GM18526 (cell line): ENCODE results near the gene KDM3B.

Experiments used
- POLR2A ChIP-seq: IDR thresholded peaks from 3 replicates; pipeline ENCODE4 v1.6.1; 2011; ENCODE audit not compliant: insufficient read length; ENCODE audit errors: extremely low read depth

KDM3B gene

GRCh38 chr5:138340008-138340407 lies 12.5 kb upstream of the KDM3B start:
- no peak for TF ChIP-seq POLR2A

DNA sequence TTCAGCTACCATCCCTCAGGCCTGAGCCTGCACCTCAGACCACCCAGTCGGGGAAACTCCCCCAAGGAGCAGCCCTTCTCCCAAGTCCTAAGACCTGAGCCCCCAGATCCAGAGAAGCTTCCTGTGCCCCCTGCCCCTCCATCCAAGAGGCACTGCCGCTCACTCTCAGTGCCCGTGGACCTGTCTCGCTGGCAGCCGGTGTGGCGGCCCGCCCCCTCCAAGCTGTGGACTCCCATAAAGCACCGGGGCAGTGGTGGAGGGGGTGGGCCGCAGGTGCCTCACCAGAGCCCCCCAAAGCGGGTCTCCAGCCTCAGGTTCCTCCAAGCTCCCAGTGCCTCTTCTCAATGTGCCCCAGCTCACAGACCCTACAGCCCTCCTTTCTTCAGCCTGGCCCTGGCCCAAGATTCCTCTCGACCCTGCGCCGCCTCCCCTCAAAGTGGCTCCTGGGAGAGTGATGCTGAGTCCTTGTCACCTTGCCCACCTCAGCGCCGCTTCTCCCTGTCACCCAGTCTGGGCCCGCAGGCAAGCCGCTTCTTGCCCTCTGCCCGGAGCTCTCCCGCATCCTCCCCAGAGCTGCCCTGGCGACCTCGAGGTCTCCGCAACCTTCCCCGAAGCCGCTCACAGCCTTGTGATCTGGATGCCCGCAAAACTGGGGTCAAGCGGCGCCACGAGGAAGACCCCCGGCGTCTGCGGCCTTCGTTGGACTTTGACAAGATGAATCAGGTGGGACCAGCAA lies 7.4 kb upstream of the KDM3B start:
- no peak for TF ChIP-seq POLR2A

DNA sequence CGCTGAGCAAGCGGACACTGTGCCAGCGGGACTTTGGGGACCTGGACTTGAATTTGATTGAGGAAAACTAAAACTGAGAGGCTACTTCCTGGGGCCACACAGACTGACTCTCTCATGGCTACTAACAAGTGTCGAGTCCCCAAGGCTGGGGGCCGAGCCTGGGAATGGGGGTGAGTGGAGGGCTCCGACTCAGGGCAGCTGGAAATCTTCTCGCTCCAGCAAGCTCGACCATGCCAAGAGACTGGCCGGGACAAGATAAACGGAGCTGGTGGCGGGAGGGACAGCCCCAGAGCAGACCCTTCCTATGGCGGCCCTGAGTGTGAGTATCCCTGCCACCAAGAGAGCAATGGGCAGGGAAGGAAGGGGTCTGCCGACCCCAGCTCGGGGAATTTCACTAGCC lies 5.6 kb upstream of the KDM3B start:
- no peak for TF ChIP-seq POLR2A

DNA sequence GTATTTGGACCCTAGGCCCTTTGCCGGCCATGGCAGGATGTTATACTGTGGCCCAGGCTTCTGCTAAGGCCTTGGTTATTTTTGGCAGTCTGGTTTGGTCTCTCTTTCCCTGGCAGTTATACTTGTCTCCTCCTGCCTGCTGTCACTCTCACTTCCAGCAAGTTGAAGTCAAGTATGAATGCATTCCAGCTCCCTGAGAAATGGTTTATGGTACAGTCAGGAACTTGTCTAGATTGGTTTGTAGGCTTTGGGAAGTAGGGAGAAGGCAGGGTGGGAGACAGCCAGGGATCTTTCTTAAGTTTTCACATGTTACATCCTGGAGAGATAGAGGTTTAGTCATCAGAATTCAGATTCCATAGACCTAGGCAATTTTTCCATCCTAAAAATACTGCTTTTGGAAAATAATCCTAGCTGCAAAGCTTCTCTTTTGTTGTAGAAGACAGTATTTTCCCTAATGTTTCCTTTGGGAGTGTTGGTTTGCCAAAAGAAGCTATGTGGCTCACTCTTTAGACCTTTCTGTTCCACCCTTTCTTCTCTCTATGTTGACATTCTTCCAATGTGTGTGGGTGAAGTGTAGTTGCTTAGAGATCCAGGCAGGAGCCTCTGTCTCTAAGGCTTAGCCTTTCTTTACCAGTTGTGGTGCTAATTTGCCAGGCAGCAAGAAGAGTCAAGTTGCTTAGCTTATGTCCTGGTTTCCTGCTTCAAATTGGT lies 2.5 kb upstream of the KDM3B start:
- TF ChIP-seq POLR2A = no peak

DNA sequence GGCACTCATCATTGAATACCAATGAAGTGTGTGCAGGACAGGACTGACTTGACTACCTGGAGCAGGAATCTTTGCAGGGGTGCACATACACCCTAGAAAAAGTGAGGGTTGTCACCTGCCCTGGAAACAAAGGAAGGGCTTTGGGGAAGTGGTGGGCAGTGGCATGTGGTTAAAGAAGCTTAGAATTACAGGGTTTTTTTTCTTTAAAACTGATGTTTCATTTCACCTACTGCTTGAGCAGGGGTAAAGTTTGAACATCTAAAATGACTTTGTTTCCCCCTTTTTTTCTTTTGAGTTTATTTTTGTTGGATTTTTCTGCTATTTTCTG lies 2.0 kb upstream of the KDM3B start:
- TF ChIP-seq POLR2A = no peak

DNA sequence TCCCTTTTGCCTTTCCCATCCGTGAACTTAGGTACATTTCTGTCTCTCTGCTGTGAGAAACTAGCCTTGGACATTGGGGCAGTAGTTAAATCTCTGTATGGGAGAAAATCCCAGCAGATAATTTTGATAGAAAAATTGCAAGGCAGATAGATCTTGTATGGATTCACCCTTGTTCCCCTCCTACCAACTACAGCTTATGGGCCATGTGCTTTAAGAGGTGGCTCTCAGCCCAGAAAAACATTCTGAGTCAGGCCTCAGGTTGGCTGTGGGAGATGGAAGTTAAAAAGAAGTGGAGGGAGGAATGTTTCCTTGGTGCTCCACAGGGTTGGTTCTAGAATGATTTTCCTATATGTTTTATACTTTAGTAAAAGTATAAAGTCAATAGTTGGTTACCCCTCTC lies 1.4 kb upstream of the KDM3B start:
- TF ChIP-seq POLR2A = no peak

- no peak for TF ChIP-seq POLR2A
Measured at GRCh38 chr5:138351517-138351916, 968 bp upstream of the KDM3B start.

- no peak for TF ChIP-seq POLR2A
Measured at GRCh38 chr5:138352722-138353559, 456 bp downstream of the KDM3B start.

GRCh38 chr5:138353560-138354080 lies 1.1 kb downstream of the KDM3B start:
- no peak for TF ChIP-seq POLR2A

DNA sequence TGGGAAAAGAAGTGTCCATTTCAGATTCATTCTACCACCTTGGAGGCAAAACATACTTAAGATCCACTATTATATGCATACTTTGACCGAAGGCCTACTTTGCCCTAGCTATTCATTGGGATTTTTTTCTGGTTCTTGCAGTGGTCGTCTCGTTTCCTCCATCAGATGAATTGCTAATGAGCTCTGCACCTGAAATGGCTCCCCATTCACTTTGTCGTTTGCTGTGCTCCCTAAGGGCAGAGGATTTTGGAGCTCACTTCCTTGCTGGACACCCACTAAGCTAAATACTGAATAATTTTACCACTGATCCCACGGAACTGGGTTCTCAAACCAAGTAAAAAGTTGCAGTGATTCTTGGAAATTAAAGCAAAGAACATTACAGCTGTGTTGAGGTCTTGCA lies 1.9 kb downstream of the KDM3B start:
- no peak for TF ChIP-seq POLR2A

- TF ChIP-seq POLR2A = no peak
Measured at GRCh38 chr5:138354926-138355378, 2.5 kb downstream of the KDM3B start.

DNA sequence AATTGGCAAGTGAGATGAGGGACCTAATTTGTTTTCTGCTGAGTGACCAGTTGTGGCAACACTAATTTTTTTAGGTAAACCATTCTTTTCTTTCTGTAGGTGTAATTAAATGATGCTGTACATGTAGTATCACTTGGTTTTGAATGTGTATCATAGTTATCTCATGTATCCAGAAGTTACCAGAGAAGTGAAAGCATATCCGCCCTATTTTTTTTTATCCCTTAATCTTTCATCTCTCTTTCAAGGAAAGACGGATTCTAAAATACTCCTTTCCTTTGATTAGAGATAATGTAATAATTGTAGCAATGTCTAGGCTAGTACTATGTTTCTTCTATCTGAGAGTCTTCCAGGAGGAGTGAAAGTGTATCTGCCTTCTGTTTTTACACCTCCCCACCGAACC lies 7.1 kb downstream of the KDM3B start:
- no peak for TF ChIP-seq POLR2A

GRCh38 chr5:138360941-138361452 lies 8.5 kb downstream of the KDM3B start:
- no peak for TF ChIP-seq POLR2A

GRCh38 chr5:138364576-138364975 lies 12.1 kb downstream of the KDM3B start:
- no peak for TF ChIP-seq POLR2A

GRCh38 chr5:138366632-138367382 lies 14.3 kb downstream of the KDM3B start:
- TF ChIP-seq POLR2A = no peak
